ENCODE data around the gene C16orf92. TPM values are rescaled to one million over a fixed set of nuclear protein-coding genes. Genes with fewer than 3 reads are reported as not detected.
A peak's percentile ranks its signal among the peaks of the same experiment; 100 is the strongest.

C16orf92 gene
- total and polyA plus RNA-seq, 5 donors: not detected

DNA sequence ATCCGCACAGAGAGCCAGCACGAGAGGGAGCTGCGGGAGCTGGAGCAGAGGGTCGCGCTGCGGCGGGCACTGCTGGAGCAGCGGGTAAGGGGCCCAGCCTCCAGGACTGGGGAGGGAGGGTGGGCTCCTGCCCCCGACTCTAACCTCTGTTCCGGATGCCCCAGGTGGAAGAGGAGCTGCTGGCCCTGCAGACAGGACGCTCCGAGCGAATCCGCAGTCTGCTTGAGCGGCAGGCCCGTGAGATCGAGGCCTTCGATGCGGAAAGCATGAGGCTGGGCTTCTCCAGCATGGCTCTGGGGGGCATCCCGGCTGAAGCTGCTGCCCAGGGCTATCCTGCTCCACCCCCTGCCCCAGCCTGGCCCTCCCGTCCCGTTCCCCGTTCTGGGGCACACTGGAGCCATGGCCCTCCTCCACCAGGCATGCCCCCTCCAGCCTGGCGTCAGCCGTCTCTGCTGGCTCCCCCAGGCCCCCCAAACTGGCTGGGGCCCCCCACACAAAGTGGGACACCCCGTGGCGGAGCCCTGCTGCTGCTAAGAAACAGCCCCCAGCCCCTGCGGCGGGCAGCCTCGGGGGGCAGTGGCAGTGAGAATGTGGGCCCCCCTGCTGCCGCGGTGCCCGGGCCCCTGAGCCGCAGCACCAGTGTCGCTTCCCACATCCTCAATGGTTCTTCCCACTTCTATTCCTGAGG, 32.0 kb upstream of the C16orf92 start:
- no peaks in the 10 kb centered on the region for H3K27me3 ChIP-seq (ENCODE audit: control insufficient read depth, insufficient read depth)
- peaks cover 4% of the 10 kb centered on the region for H3K4me1 ChIP-seq (ENCODE audit: control insufficient read depth, insufficient read depth, low read length)
- DNase-seq (peak in 2 of 3 donors; percentile 46 to 56), ATAC-seq (no peak)
- intact Hi-C loops (cut with DNase I): loop anchor here in 1 of 4 donors (10.0 kb wide), 2 partner anchors 126 to 176 kb away; partner anchors contain the start of genes CDIPT, PAGR1 and PRRT2
- H3K4me3 ChIP-seq (ENCODE audit: low read length): no peak overlapping the region
- no peak overlapping the region for H3K27ac ChIP-seq (ENCODE audit: low read length)
- H3K9me3 ChIP-seq (ENCODE audit: control insufficient read depth, low read length): no peaks in the 10 kb centered on the region
- WGBS: 91% methylated on average over 35 of the region's 35 CpGs

DNA sequence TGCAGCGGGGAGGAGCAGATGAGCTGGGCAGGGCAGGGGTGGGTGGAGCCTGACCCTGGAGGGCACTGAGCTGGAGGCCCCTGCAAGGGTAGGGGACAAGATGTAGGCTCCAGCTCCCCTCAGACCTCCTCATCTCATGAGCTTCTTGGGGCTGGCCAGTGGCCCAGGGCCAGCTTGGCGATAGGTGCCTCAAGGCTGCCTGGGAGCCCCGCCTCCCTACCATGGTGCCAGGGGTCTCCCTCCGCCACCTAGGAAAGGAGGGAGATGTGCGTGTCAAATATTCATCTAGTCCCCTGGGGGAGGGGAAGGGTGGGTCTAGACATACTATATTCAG, 31.5 kb upstream of the C16orf92 start:
- DNase-seq (peak in 2 of 3 donors; percentile 47 to 56), ATAC-seq (no peak)
- Histone ChIP-seq H3K27ac (ENCODE audit: low read length) (no peak overlapping the region), H3K27me3 (ENCODE audit: control insufficient read depth, insufficient read depth) (no peaks in the 10 kb centered on the region), H3K9me3 (ENCODE audit: control insufficient read depth, low read length) (no peaks in the 10 kb centered on the region), H3K4me1 (ENCODE audit: control insufficient read depth, insufficient read depth, low read length) (peaks cover 4% of the 10 kb centered on the region), H3K4me3 (ENCODE audit: low read length) (no peak overlapping the region)
- intact Hi-C loops (cut with DNase I): loop anchor here in 1 of 4 donors (10.0 kb wide), 2 partner anchors 127 to 177 kb away; partner anchors contain the start of genes CDIPT, PAGR1 and PRRT2
- WGBS: 71% methylated on average over 5 of the region's 5 CpGs

GRCh38 chr16:29992344-29992967, 30.5 kb upstream of the C16orf92 start:
- Histone ChIP-seq H3K27ac (ENCODE audit: low read length) (no peak overlapping the region), H3K27me3 (ENCODE audit: control insufficient read depth, insufficient read depth) (no peaks in the 10 kb centered on the region), H3K4me1 (ENCODE audit: control insufficient read depth, insufficient read depth, low read length) (peaks cover 7% of the 10 kb centered on the region), H3K4me3 (ENCODE audit: low read length) (no peak overlapping the region), H3K9me3 (ENCODE audit: control insufficient read depth, low read length) (no peaks in the 10 kb centered on the region)
- ATAC-seq (no peak), DNase-seq (peak in 2 of 3 donors; percentile 30 to 37)
- intact Hi-C loops (cut with DNase I): loop anchor here in 1 of 4 donors (10.0 kb wide), 2 partner anchors 128 to 178 kb away; partner anchors contain the start of genes CDIPT, PAGR1 and PRRT2
- WGBS: 53% methylated on average over 7 of the region's 7 CpGs

DNA sequence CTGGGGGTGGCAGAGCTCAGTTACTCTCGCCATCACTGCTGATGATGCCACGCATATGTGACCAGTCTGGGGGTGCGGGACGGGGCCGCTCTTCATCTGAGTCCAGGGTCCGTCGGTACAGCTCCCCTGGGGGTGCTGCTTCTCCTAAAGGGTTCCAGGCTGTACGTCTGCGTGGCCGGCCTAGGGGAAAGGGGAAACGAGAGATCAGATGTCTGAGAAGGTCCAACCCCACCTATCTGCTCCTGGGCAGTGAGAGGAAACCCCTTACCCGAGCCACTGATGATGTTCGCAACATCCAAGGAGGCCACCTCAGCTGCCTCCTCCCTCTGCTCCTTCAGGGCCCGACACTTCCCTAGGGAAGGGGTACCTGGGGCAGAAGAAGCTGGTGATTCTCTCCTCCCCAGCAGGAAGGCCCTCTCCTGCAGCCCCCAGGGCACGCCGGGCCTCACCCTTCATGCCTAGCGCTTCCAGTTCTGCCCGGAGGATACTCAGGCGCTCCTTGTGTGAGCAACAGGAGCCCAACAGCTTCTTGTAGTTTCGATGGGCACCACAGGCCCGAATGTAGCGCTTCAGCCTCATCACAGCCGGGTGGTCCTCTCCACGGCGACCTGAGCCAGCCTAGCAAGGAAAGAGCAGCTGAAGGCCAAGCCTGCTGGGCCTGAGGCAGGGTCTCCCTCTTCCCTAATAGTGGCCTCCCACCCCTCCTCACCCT, 29.7 kb upstream of the C16orf92 start:
- Histone ChIP-seq H3K27ac (ENCODE audit: low read length) (no peak overlapping the region), H3K4me1 (ENCODE audit: control insufficient read depth, insufficient read depth, low read length) (peaks cover 7% of the 10 kb centered on the region), H3K27me3 (ENCODE audit: control insufficient read depth, insufficient read depth) (no peaks in the 10 kb centered on the region), H3K4me3 (ENCODE audit: low read length) (no peak overlapping the region), H3K9me3 (ENCODE audit: control insufficient read depth, low read length) (no peaks in the 10 kb centered on the region)
- ATAC-seq (no peak), DNase-seq (peak in 2 of 3 donors; percentile 35 to 41)
- WGBS: 82% methylated on average over 25 of the region's 25 CpGs
- intact Hi-C loops (cut with DNase I): loop anchor here in 1 of 4 donors (10.0 kb wide), 2 partner anchors 129 to 179 kb away; partner anchors contain the start of genes CDIPT, PAGR1 and PRRT2

GRCh38 chr16:29993903-29994599, 28.9 kb upstream of the C16orf92 start:
- intact Hi-C loops (cut with DNase I): loop anchor here in 1 of 4 donors (10.0 kb wide), 2 partner anchors 129 to 179 kb away; partner anchors contain the start of genes CDIPT, PAGR1 and PRRT2
- ATAC-seq (no peak), DNase-seq (peak in 1 of 3 donors; percentile 28)
- H3K4me3 ChIP-seq (ENCODE audit: low read length): no peak overlapping the region
- H3K27ac ChIP-seq (ENCODE audit: low read length): no peak overlapping the region
- no peaks in the 10 kb centered on the region for H3K27me3 ChIP-seq (ENCODE audit: control insufficient read depth, insufficient read depth)
- H3K9me3 ChIP-seq (ENCODE audit: control insufficient read depth, low read length): no peaks in the 10 kb centered on the region
- 77% methylated on average over 9 of the region's 9 CpGs for WGBS
- H3K4me1 ChIP-seq (ENCODE audit: control insufficient read depth, insufficient read depth, low read length): peaks cover 7% of the 10 kb centered on the region

GRCh38 chr16:29994600-29995323, 28.2 kb upstream of the C16orf92 start:
- DNase-seq: peak in 2 of 3 donors; percentile 85
- intact Hi-C loops (cut with DNase I): loop anchor here in 1 of 4 donors (10.0 kb wide), 2 partner anchors 130 to 180 kb away; partner anchors contain the start of genes CDIPT, PAGR1 and PRRT2
- peak; percentile 48 to 50 for ATAC-seq
- H3K9me3 ChIP-seq (ENCODE audit: control insufficient read depth, low read length): no peaks in the 10 kb centered on the region
- H3K27ac ChIP-seq (ENCODE audit: low read length): peak overlapping the region; percentile 92
- WGBS: 8% methylated on average over 24 of the region's 24 CpGs
- peak overlapping the region; percentile 73 for H3K4me3 ChIP-seq (ENCODE audit: low read length)
- no peaks in the 10 kb centered on the region for H3K27me3 ChIP-seq (ENCODE audit: control insufficient read depth, insufficient read depth)
- peaks cover 7% of the 10 kb centered on the region for H3K4me1 ChIP-seq (ENCODE audit: control insufficient read depth, insufficient read depth, low read length)

- WGBS: under 1% methylated on average over 53 of the region's 53 CpGs
- H3K9me3 ChIP-seq (ENCODE audit: control insufficient read depth, low read length): no peaks in the 10 kb centered on the region
- ATAC-seq: peak; percentile 78 to 80
- H3K27me3 ChIP-seq (ENCODE audit: control insufficient read depth, insufficient read depth): no peaks in the 10 kb centered on the region
- DNase-seq: peak; percentile 91 to 96 (median 96)
- H3K4me3 ChIP-seq (ENCODE audit: low read length): peak within 1 kb of the TSS; percentile 73
- peaks cover 7% of the 10 kb centered on the region for H3K4me1 ChIP-seq (ENCODE audit: control insufficient read depth, insufficient read depth, low read length)
- intact Hi-C loops (cut with DNase I): loop anchor here in 1 of 4 donors (10.0 kb wide), 2 partner anchors 131 to 181 kb away; partner anchors contain the start of genes CDIPT, PAGR1 and PRRT2
- H3K27ac ChIP-seq (ENCODE audit: low read length): peak within 1 kb of the TSS; percentile 92
Measured at GRCh38 chr16:29995324-29995910, 27.6 kb upstream of the C16orf92 start, which contains the start of gene HIRIP3. Gene HIRIP3, minus strand, starts transcription at chr16:29995617. Its CDS starts 12 bp downstream, at chr16:29995605.

DNA sequence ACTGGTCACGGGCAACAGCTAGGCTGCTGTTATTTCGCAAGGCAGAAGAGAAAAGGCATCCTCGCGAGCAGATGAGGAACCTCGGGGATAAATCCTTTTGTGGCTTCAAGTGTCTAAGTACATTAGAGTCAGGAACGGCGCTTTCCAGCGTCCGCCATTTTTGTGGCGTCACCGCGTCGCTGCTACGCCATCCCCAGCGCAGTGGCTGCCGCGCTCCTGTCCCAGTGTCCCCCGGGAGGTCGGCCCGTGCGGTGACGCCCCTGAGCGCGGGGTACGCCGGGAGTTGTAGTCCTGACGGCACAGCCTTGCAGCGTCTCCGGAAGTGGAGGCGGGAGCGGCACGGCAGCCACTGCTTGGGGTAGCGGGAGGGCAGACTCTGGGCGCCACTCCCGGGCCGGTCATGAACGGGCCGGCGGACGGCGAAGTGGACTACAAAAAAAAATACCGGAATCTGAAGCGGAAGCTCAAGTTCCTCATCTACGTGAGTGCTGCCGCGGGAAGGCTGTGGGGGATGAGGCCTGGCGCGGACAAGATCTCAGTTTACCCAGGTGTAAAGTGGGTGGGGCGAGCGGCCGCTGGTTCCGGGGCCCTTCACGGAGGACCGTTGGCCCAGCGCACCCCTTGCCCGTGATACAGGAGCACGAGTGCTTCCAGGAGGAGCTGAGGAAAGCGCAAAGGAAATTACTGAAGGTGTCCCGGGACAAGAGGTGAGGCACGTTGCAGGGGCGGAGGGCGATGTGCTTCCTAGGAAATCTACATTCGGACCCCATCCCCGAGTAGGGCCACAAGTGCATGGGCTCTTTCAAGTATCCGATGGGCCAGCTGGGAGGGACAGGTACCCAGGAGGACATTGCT, 26.9 kb upstream of the C16orf92 start, which contains the start of gene INO80E:
INO80E (plus strand) TSS at position 331 of the 855 bp plus-strand sequence; CDS start at position 401, 70 bp downstream.
- H3K4me1 ChIP-seq (ENCODE audit: control insufficient read depth, insufficient read depth, low read length): peaks cover 7% of the 10 kb centered on the region
- H3K4me3 ChIP-seq (ENCODE audit: low read length): peak within 1 kb of the TSS; percentile 73
- peak within 1 kb of the TSS; percentile 92 for H3K27ac ChIP-seq (ENCODE audit: low read length)
- intact Hi-C loops (cut with DNase I): loop anchor here in 1 of 4 donors (10.0 kb wide), 2 partner anchors 131 to 181 kb away; partner anchors contain the start of genes CDIPT, PAGR1 and PRRT2
- H3K27me3 ChIP-seq (ENCODE audit: control insufficient read depth, insufficient read depth): no peaks in the 10 kb centered on the region
- WGBS: under 1% methylated on average over 65 of the region's 65 CpGs
- no peaks in the 10 kb centered on the region for H3K9me3 ChIP-seq (ENCODE audit: control insufficient read depth, low read length)
- DNase-seq (peak; percentile 99 to 100 (median 100)), ATAC-seq (peak; percentile 98 to 99)

Measured in right cardiac atrium (tissue), 5 donors.